Activated T-helper 17 cell treated with anti-CD3 and anti-CD28 coated beads, Interleukin-2, amount 50 U/mL, for 72 hours (primary cell): ENCODE data around the gene FTSJ1. TPM values are rescaled to one million over a fixed set of nuclear protein-coding genes. Genes with fewer than 3 reads are reported as not detected.

Source experiments
- ATAC-seq: fragments of 150-1000 bp; cut with Tn5 transposase; replicated peaks from 2 replicates; pipeline ENCODE4 v1.10.0; 2021; ENCODE audit warnings: mild to moderate bottlenecking, moderate library complexity
- H3K27ac Mint-ChIP-seq: one replicate; pipeline ENCODE4 v1.8.0; 2022; ENCODE audit warnings: mixed read lengths
- H3K27me3 Mint-ChIP-seq: one replicate; pipeline ENCODE4 v1.8.0; 2022; ENCODE audit warnings: mixed read lengths
- H3K36me3 Mint-ChIP-seq: one replicate; pipeline ENCODE4 v1.8.0; 2022; ENCODE audit warnings: low read depth, mild to moderate bottlenecking, mixed read lengths
- H3K4me1 Mint-ChIP-seq: one replicate; pipeline ENCODE4 v1.8.0; 2022; ENCODE audit warnings: mixed read lengths
- H3K4me3 Mint-ChIP-seq: one replicate; pipeline ENCODE4 v1.8.0; 2022; ENCODE audit warnings: mild to moderate bottlenecking, mixed read lengths
- H3K9me3 Mint-ChIP-seq: one replicate; pipeline ENCODE4 v1.8.0; 2022; ENCODE audit warnings: mixed read lengths
- total RNA-seq, 2 donors: library from RNA; stranded (reverse); gene quantifications; one replicate each; pipeline ENCODE4 v1.2.3, GENCODE V29; 2022

The FTSJ1 gene
- total RNA-seq, 2 donors from 2014 or later, result 59.8 to 93.5 TPM

DNA sequence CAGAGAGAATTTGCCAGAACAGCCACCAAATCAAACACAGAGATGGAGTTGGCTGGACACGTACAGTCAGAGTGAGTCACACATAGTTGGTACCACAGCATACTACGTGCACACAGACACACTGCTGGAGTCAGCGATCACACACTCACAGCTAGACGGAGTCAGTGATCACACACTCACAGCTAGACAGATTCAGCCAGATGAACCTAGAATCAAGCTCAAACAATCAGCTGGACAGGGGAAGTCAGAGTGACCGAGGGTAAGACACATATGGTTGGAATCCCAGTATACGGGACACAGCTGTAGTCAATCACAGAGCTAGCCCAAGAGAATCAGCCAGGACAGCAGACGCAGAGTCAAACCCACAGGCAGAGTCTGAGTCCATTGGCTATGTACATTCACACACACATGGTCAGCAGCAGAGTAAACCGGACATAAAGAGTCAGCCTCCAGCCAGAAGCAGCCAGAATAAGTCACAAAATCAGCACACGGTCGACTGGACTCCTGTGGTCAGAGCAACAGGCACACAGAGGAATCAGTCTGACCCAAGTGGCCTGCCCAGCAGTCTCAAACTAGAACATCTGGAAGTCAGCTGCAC, 10.6 kb upstream of the FTSJ1 start:
- Mint-ChIP-seq H3K4me1 (peaks cover 22% of the 10 kb centered on the region), H3K27me3 (no peaks in the 10 kb centered on the region), H3K9me3 (no peaks in the 10 kb centered on the region), H3K36me3 (peaks cover 87% of the 10 kb centered on the region), H3K27ac (peak overlapping the region; percentile 85), H3K4me3 (peak overlapping the region; percentile 98)
- ATAC-seq, result peak; percentile 77

GRCh38 chrX:48466696-48467095, 9.3 kb upstream of the FTSJ1 start:
- Mint-ChIP-seq H3K4me3 (peak overlapping the region; percentile 98), H3K4me1 (peaks cover 22% of the 10 kb centered on the region), H3K27me3 (no peaks in the 10 kb centered on the region), H3K27ac (peak overlapping the region; percentile 97), H3K36me3 (peaks cover 74% of the 10 kb centered on the region), H3K9me3 (no peaks in the 10 kb centered on the region)
- ATAC-seq, result peak; percentile 25

- ATAC-seq, result no peak
- Mint-ChIP-seq H3K9me3 (no peaks in the 10 kb centered on the region), H3K36me3 (peaks cover 68% of the 10 kb centered on the region), H3K27ac (peak overlapping the region; percentile 97), H3K27me3 (no peaks in the 10 kb centered on the region), H3K4me1 (peaks cover 22% of the 10 kb centered on the region), H3K4me3 (peak overlapping the region; percentile 98)
Measured at GRCh38 chrX:48467281-48467761, 8.7 kb upstream of the FTSJ1 start.

GRCh38 chrX:48468247-48468671, 7.7 kb upstream of the FTSJ1 start:
- Mint-ChIP-seq H3K27ac (peak overlapping the region; percentile 97), H3K4me1 (peaks cover 22% of the 10 kb centered on the region), H3K4me3 (peak overlapping the region; percentile 98), H3K36me3 (peaks cover 59% of the 10 kb centered on the region), H3K9me3 (no peaks in the 10 kb centered on the region), H3K27me3 (no peaks in the 10 kb centered on the region)
- peak; percentile 61 for ATAC-seq

- H3K9me3 Mint-ChIP-seq, result no peaks in the 10 kb centered on the region
- peaks cover 52% of the 10 kb centered on the region for H3K36me3 Mint-ChIP-seq
- no peaks in the 10 kb centered on the region for H3K27me3 Mint-ChIP-seq
- peak overlapping the region; percentile 97 for H3K27ac Mint-ChIP-seq
- peak overlapping the region; percentile 98 for H3K4me3 Mint-ChIP-seq
- peak; percentile 42 for ATAC-seq
- peaks cover 20% of the 10 kb centered on the region for H3K4me1 Mint-ChIP-seq
Measured at GRCh38 chrX:48468693-48469691, 7.0 kb upstream of the FTSJ1 start.

- Mint-ChIP-seq H3K4me3 (peak within 1 kb of the TSS; percentile 98), H3K27ac (peak within 1 kb of the TSS; percentile 97), H3K36me3 (peaks cover 40% of the 10 kb centered on the region), H3K27me3 (no peaks in the 10 kb centered on the region), H3K4me1 (peaks cover 13% of the 10 kb centered on the region), H3K9me3 (no peaks in the 10 kb centered on the region)
- no peak for ATAC-seq
Measured at GRCh38 chrX:48470110-48470832, 5.7 kb upstream of the FTSJ1 start, which contains the start of gene SLC38A5. TSS of gene SLC38A5 (minus strand) at chrX:48470260. CDS start at chrX:48467924, 2,336 bp downstream.

DNA sequence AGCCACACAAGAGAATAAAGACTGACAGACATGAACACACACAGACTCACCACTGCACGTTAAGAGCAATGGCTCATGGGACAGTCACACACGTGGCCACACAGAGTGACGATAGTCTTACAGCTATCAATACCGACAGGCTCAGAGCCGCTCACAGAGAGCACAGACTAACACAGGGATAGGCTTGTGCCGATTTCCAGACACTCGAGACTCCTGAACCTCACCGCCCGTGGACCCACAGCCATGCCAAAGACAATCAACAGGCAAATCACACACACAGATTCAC, 5.2 kb upstream of the FTSJ1 start:
- H3K4me3 Mint-ChIP-seq, result no peak overlapping the region
- H3K36me3 Mint-ChIP-seq, result peaks cover 37% of the 10 kb centered on the region
- no peak overlapping the region for H3K27ac Mint-ChIP-seq
- no peak for ATAC-seq
- peaks cover 8% of the 10 kb centered on the region for H3K4me1 Mint-ChIP-seq
- no peaks in the 10 kb centered on the region for H3K9me3 Mint-ChIP-seq
- H3K27me3 Mint-ChIP-seq, result no peaks in the 10 kb centered on the region

GRCh38 chrX:48471504-48471903, 4.5 kb upstream of the FTSJ1 start:
- no peaks in the 10 kb centered on the region for H3K27me3 Mint-ChIP-seq
- no peak overlapping the region for H3K27ac Mint-ChIP-seq
- no peak for ATAC-seq
- no peaks in the 10 kb centered on the region for H3K9me3 Mint-ChIP-seq
- no peak overlapping the region for H3K4me3 Mint-ChIP-seq
- H3K36me3 Mint-ChIP-seq, result peaks cover 37% of the 10 kb centered on the region
- peaks cover 7% of the 10 kb centered on the region for H3K4me1 Mint-ChIP-seq

- Mint-ChIP-seq H3K27ac (no peak overlapping the region), H3K36me3 (peaks cover 37% of the 10 kb centered on the region), H3K4me3 (no peak overlapping the region), H3K27me3 (no peaks in the 10 kb centered on the region), H3K4me1 (peaks cover 13% of the 10 kb centered on the region), H3K9me3 (no peaks in the 10 kb centered on the region)
- ATAC-seq, result no peak
Measured at GRCh38 chrX:48472225-48472624, 3.8 kb upstream of the FTSJ1 start.

GRCh38 chrX:48472851-48473703, 2.9 kb upstream of the FTSJ1 start:
- peaks cover 37% of the 10 kb centered on the region for H3K36me3 Mint-ChIP-seq
- no peaks in the 10 kb centered on the region for H3K27me3 Mint-ChIP-seq
- no peak overlapping the region for H3K4me3 Mint-ChIP-seq
- peaks cover 18% of the 10 kb centered on the region for H3K4me1 Mint-ChIP-seq
- H3K27ac Mint-ChIP-seq, result no peak overlapping the region
- no peaks in the 10 kb centered on the region for H3K9me3 Mint-ChIP-seq
- ATAC-seq, result no peak

DNA sequence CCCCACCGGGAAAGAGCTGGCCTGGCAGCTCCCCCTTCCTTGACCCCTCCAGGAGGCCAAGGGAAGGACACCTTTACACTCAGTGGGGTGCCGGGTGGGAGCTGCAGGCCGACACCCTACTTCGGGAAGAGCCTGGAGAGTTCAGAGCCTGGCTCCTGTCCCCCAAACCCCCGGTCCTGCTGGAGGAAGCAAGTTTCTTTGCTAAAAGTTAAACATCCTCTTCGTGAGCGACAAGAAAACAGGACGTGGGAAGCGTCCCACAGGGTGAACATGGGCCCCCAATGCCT, 2.4 kb upstream of the FTSJ1 start:
- no peak overlapping the region for H3K4me3 Mint-ChIP-seq
- ATAC-seq, result no peak
- no peak overlapping the region for H3K27ac Mint-ChIP-seq
- peaks cover 18% of the 10 kb centered on the region for H3K4me1 Mint-ChIP-seq
- H3K9me3 Mint-ChIP-seq, result no peaks in the 10 kb centered on the region
- peaks cover 37% of the 10 kb centered on the region for H3K36me3 Mint-ChIP-seq
- H3K27me3 Mint-ChIP-seq, result no peaks in the 10 kb centered on the region

DNA sequence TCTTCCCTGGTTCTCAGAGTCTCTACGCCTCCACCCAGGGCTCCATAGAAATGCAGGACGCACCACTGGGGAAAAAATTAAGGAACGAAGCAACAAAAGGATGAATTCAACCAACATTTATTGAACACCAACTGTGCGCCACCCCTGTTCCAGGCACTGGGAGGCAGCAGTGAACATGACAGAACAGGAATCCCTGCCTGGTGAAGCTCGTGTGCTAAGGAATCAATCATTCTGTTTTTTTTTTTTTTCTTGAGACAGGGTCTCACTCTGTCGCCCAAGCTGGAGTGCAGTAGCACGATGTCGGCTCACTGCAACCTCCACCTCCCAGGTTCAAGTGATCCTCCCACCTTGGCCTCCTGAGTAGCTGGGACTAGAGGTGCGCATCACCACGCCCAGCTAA, 1.9 kb upstream of the FTSJ1 start:
- no peak for ATAC-seq
- Mint-ChIP-seq H3K4me3 (no peak overlapping the region), H3K9me3 (no peaks in the 10 kb centered on the region), H3K27ac (no peak overlapping the region), H3K27me3 (no peaks in the 10 kb centered on the region), H3K4me1 (peaks cover 18% of the 10 kb centered on the region), H3K36me3 (peaks cover 39% of the 10 kb centered on the region)

- peak overlapping the region; percentile 15 for H3K27ac Mint-ChIP-seq
- no peaks in the 10 kb centered on the region for H3K9me3 Mint-ChIP-seq
- peak overlapping the region; percentile 80 for H3K4me3 Mint-ChIP-seq
Measured at GRCh38 chrX:48474581-48474980, 1.4 kb upstream of the FTSJ1 start.

GRCh38 chrX:48475296-48475695, 703 bp upstream of the FTSJ1 start:
- Mint-ChIP-seq H3K4me1 (peaks cover 10% of the 10 kb centered on the region), H3K27ac (peak overlapping the region; percentile 96), H3K36me3 (peaks cover 48% of the 10 kb centered on the region), H3K27me3 (no peaks in the 10 kb centered on the region), H3K9me3 (no peaks in the 10 kb centered on the region), H3K4me3 (peak overlapping the region; percentile 80)
- ATAC-seq, result no peak

More at GRCh38 chrX:48474581-48474980, 1.4 kb upstream of the FTSJ1 start:
- peaks cover 41% of the 10 kb centered on the region for H3K36me3 Mint-ChIP-seq
- no peaks in the 10 kb centered on the region for H3K27me3 Mint-ChIP-seq
- H3K4me1 Mint-ChIP-seq, result peaks cover 14% of the 10 kb centered on the region
- no peak for ATAC-seq
